Common myeloid progenitor, CD34-positive (primary cell): Measurements from ENCODE around the gene TIGD1.

ENCODE experiments used
- CTCF ChIA-PET: fragments of 350-600 bp; sonication (Branson Sonifier 250); formaldehyde crosslinking; loops from one replicate; lab custom pipeline; 2021; ENCODE audit warnings: antibody characterized with exemption; lab: Charles Lee
- POLR2A ChIA-PET: fragments of 350-600 bp; sonication (Branson Sonifier 250); formaldehyde crosslinking; loops from one replicate; lab custom pipeline; 2021; ENCODE audit warnings: antibody characterized with exemption; lab: Charles Lee
- DNase-seq, 3 donors: peaks; one replicate each; pipeline versions ENCODE4 v3.0.0 to v3.0.0-alpha.2; 2013
- H3K27ac ChIP-seq, 2 experiments: 1 replicate in 1 of 2; 2 replicates in 1 of 2; pipeline ENCODE4 v1.7.0; 2013; ENCODE audit warnings: inconsistent platforms in 2 of 2, low read length in 2 of 2, mild to moderate bottlenecking in 2 of 2, low read depth in 1 of 2, moderate library complexity in 1 of 2; ENCODE audit not compliant: severe bottlenecking in 2 of 2, insufficient read depth in 1 of 2, poor library complexity in 1 of 2
- H3K27me3 ChIP-seq, 5 experiments: replicated peaks in 2 of 5; 1 replicate in 3 of 5; 2 replicates in 2 of 5; pipeline versions ENCODE4 v1.6.1 to v1.7.0; 2013; ENCODE audit warnings: low read length in 4 of 5, mild to moderate bottlenecking in 2 of 5, moderate library complexity in 2 of 5, inconsistent platforms in 1 of 5; ENCODE audit not compliant: insufficient read depth in 5 of 5, control insufficient read depth in 4 of 5
- H3K36me3 ChIP-seq, 4 experiments: 1 replicate in 2 of 4; 2 replicates in 2 of 4; pipeline versions ENCODE4 v1.6.1 to v1.7.0; 2013; ENCODE audit warnings: low read length in 3 of 4, control low read depth in 1 of 4, mild to moderate bottlenecking in 1 of 4; ENCODE audit not compliant: control insufficient read depth in 4 of 4, insufficient read depth in 4 of 4
- H3K4me1 ChIP-seq, 4 experiments: 1 replicate in 3 of 4; 2 replicates in 1 of 4; pipeline versions ENCODE4 v1.6.1 to v1.7.1; 2013; ENCODE audit warnings: low read length in 3 of 4, mild to moderate bottlenecking in 3 of 4, control low read depth in 1 of 4, inconsistent platforms in 1 of 4, moderate library complexity in 1 of 4; ENCODE audit not compliant: control insufficient read depth in 4 of 4, insufficient read depth in 4 of 4; ENCODE audit errors: control extremely low read depth in 1 of 4
- H3K4me3 ChIP-seq, 7 experiments: 1 replicate in 4 of 7; 2 replicates in 3 of 7; pipeline versions ENCODE4 v1.5.1 to v1.7.0; 2013; ENCODE audit warnings: mild to moderate bottlenecking in 7 of 7, low read length in 6 of 7, moderate library complexity in 6 of 7, inconsistent platforms in 2 of 7, low read depth in 2 of 7, control low read depth in 1 of 7; ENCODE audit not compliant: insufficient read depth in 4 of 7, control insufficient read depth in 1 of 7; ENCODE audit errors: extremely low read depth in 1 of 7
- H3K9me3 ChIP-seq, 5 experiments: 1 replicate in 4 of 5; 2 replicates in 1 of 5; pipeline versions ENCODE4 v1.6.1 to v1.7.1; 2013; ENCODE audit warnings: low read length in 4 of 5, mild to moderate bottlenecking in 2 of 5, inconsistent platforms in 1 of 5, low read depth in 1 of 5, moderate library complexity in 1 of 5; ENCODE audit not compliant: control insufficient read depth in 4 of 5, insufficient read depth in 2 of 5; ENCODE audit errors: control extremely low read depth in 1 of 5
- WGBS: methylation state at CpG from one replicate; pipeline ENCODE4 v1.1.5; 2013; ENCODE audit not compliant: insufficient coverage; 5-methylcytosine and 5-hydroxymethylcytosine counted together

The TIGD1 gene

DNA sequence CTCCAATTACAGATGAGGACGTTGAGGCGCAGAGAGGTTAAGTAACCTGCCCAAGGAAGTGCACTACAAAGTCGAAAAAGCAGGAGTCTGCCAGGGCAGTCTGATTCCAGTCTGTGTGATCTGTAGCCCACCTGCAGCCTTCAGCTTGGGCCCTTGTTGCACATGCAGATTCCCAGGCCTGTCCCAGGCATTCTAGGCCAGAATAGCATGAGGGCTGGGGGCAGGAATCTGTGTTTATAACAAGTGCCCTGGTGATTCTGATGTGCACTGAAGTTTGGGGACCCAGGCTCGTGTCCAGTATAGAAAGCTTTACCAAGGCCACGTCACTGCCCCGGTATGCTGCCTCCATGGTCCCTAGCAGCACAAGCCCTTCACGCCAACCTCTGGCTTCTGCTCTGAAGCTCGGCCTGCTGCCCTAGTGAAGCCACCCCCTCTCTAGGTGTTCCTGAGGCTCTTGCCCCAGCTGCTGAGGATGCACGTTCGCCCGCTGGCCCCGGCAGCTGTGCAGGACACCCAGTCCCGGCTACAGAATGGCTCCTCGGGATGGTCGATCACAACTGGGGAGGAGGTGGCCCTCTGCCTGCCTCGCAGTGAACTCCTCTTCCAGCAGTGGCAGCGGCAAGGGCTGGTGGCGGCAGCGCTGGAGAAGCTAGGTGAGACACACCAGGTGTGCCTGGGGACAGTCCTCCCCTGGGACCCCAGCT is 6.3 kb downstream of the TIGD1 start:
- Histone ChIP-seq H3K9me3 (peaks cover 0 to 4% (median 0%) of the 10 kb centered on the region in 5 experiments), H3K27ac (no peak overlapping the region), H3K36me3 (peaks cover 7 to 23% (median 15%) of the 10 kb centered on the region in 4 experiments), H3K27me3 (peaks cover 0 to 10% (median 0%) of the 10 kb centered on the region in 5 experiments), H3K4me3 (no peak overlapping the region), H3K4me1 (peaks cover 0 to 19% (median 9%) of the 10 kb centered on the region in 4 experiments)
- 98% methylated on average over 15 of the region's 19 CpGs for WGBS
- POLR2A ChIA-PET: no interaction called here
- CTCF ChIA-PET: no interaction called here
- DNase-seq: no peak

DNA sequence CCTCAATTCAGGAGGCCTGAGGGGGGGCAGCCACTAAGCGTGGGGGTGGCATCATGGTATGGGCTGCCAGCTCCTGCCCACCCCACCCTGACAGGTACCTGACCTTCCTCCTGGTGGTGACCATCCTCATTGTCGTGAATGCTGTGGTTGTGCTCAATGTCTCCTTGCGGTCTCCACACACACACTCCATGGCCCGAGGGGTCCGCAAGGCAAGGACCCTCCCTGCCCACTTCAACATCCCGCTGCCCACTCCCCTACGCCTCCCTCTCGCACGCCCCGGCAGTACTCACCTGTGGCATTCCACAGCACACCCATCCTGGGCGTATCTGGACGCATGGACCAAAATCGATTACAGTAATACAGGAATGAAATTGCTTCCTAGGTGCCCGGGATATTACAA is 6.9 kb downstream of the TIGD1 start:
- Histone ChIP-seq H3K9me3 (peaks cover 0 to 1% (median 0%) of the 10 kb centered on the region in 5 experiments), H3K27me3 (peaks cover 0 to 10% (median 0%) of the 10 kb centered on the region in 5 experiments), H3K27ac (no peak overlapping the region), H3K4me3 (no peak overlapping the region), H3K36me3 (peaks cover 7 to 23% (median 15%) of the 10 kb centered on the region in 4 experiments), H3K4me1 (peaks cover 0 to 25% (median 9%) of the 10 kb centered on the region in 4 experiments)
- ChIA-PET CTCF (no interaction called here), POLR2A (no interaction called here)
- no peak for DNase-seq
- WGBS: 88% methylated on average over 13 of the region's 14 CpGs

DNA sequence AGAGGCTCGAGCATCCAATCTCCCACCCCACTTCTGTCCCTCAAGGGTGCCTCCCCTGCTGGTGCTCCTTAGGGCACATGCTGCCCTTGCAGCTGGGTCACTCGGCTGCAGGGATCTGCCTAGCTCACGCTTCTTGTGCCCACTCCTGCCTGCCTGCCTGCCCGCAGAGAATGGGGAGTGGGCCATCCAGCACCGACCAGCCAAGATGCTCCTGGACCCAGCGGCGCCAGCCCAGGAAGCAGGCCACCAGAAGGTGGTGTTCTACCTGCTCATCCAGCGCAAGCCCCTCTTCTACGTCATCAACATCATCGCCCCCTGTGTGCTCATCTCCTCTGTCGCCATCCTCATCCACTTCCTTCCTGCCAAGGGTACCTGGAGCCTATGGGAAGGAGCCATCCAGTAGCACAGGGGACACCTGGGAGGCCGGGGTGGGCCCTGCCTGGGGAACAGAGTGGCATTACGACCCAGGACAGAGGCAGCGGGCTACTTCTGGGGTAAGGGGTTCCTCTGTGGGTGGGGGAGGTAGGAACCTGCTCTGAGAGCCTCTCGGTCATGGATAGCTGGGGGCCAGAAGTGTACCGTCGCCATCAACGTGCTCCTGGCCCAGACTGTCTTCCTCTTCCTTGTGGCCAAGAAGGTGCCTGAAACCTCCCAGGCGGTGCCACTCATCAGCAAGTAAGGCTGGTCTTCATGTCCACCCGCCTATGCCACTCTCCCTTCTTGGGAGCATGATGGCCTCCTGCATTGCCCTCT is 7.5 kb downstream of the TIGD1 start:
- Histone ChIP-seq H3K9me3 (peaks cover 0 to 1% (median 0%) of the 10 kb centered on the region in 5 experiments), H3K4me1 (peaks cover 0 to 28% (median 9%) of the 10 kb centered on the region in 4 experiments), H3K27me3 (peaks cover 0 to 11% (median 0%) of the 10 kb centered on the region in 5 experiments), H3K36me3 (peaks cover 7 to 23% (median 15%) of the 10 kb centered on the region in 4 experiments), H3K27ac (no peak overlapping the region), H3K4me3 (no peak overlapping the region)
- CTCF ChIA-PET: interaction anchor here (0.6 kb wide), 1 partner anchor 207 kb away, joined by 3 read pairs; no protein-coding TSS in a partner anchor
- POLR2A ChIA-PET: no interaction called here
- WGBS: 95% methylated on average over 19 of the region's 20 CpGs
- no peak for DNase-seq

DNA sequence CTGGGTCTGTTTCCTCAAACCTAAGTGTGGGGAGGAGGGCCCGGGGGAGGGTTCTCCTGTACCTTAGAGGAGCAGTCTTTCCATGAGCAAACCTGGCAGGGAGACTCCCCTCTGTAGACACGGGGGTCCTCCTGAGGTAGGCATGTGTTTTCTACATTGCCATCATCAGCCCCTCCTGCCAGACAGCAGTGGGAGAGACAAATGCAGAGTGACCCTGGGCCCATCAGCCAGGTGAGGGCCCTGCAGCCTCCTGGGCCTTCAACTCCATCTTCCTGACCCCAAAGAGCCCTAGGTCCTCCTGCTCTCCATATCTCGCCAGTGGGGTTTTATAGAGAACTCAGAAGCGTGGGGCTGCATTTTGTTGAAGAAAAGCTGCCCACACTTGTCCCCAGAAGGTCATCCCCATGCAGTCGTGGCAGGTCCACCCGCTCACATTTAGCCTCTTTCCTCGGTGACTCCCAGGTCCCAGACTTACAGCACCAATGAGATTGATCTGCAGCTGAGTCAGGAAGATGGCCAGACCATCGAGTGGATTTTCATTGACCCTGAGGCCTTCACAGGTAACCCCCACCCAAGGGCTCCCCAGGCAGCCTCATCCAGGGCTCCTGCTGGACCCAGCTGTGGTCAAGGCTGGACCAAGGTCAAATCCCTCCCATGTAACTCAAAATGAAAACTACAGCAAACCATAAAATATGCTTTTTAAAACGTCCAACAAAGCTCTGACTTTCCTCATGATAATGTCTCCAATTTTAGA is 8.2 kb downstream of the TIGD1 start:
- CTCF ChIA-PET: interaction anchor here (0.6 kb wide), 1 partner anchor 206 kb away, joined by 3 read pairs; no protein-coding TSS in a partner anchor
- WGBS: 76% methylated on average over 9 of the region's 9 CpGs
- POLR2A ChIA-PET: no interaction called here

DNA sequence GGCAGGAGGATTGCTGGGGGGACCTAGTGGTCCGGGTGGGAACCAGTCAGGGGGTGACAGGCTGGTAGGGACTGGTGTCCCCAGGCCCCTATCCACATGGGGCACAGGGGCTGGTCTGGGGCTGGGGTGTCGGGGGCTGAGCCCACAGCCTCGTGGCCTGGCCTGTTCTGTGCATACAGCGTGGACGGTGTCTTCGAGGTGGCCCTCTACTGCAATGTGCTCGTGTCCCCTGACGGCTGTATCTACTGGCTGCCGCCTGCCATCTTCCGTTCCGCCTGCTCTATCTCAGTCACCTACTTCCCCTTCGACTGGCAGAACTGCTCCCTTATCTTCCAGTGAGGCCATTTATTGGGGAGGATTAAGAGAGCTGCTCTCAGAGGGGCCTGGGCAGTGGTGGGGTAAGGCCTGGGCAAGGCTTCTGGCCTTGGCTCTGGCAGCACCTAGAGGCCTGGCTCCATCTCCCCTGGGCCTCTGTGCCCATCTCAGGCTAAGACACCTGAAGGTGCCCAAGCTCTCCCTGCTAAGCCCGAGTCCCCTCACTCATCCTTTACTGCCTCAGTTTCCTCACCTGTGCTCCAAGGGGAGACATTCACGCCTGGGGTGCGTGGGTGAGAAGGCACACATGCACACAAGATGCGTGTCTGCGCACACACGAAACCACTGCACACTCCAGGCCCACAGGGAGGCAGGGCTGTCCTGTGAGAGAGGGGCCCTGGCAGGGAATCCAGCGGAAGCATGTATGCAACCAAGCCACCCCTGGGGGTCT is 9.0 kb downstream of the TIGD1 start:
- 46% methylated on average over 12 of the region's 19 CpGs for WGBS
- DNase-seq: peak; percentile 31 to 62 (median 48)
- Histone ChIP-seq H3K36me3 (peaks cover 2 to 11% (median 6%) of the 10 kb centered on the region in 4 experiments), H3K4me1 (peaks cover 0 to 25% (median 8%) of the 10 kb centered on the region in 4 experiments), H3K4me3 (no peak overlapping the region), H3K9me3 (peaks cover 0 to 3% (median under 1%) of the 10 kb centered on the region in 5 experiments), H3K27ac (no peak overlapping the region), H3K27me3 (peaks cover 0 to 13% (median under 1%) of the 10 kb centered on the region in 5 experiments)
- ChIA-PET CTCF (no interaction called here), POLR2A (no interaction called here)

More for the DNA sequence above, 8.2 kb downstream of the TIGD1 start:
- H3K4me3 ChIP-seq: no peak overlapping the region
- peaks cover 0 to 1% (median 0%) of the 10 kb centered on the region in 5 experiments for H3K9me3 ChIP-seq
- H3K4me1 ChIP-seq: peaks cover 0 to 28% (median 9%) of the 10 kb centered on the region in 4 experiments
- H3K27ac ChIP-seq: no peak overlapping the region
- H3K36me3 ChIP-seq: peaks cover 7 to 19% (median 12%) of the 10 kb centered on the region in 4 experiments
- no peak for DNase-seq
- peaks cover 0 to 13% (median 0%) of the 10 kb centered on the region in 5 experiments for H3K27me3 ChIP-seq

DNA sequence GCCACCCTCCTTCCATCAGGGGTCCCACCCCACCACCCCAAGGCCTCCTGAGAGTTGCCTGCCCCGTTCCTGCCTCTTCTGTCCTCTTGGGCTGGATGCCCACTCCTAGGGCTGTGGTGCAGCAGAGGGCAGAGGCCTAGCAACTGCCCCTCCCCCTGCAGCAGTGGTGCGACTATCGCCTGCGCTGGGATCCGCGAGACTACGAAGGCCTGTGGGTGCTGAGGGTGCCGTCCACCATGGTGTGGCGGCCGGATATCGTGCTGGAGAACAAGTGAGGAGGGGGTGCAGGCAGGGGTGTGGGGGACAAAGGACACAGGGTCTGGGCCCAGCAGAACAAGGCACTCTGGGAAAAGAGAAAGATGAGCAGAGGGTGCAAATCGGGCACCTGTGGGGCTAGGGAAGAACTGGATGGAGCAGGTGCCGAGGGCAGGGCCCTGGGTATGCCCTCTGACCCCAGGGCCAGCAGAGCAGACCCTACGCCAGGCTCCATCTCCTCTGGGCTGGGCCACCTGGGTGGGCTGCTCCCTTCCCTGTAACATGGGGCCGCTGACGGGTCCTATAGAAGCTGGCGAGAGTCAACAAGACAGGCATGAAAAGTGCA is 9.8 kb downstream of the TIGD1 start:
- WGBS: 91% methylated on average over 14 of the region's 17 CpGs
- Histone ChIP-seq H3K27me3 (peaks cover 0 to 13% (median 3%) of the 10 kb centered on the region in 5 experiments), H3K4me1 (peaks cover 0 to 20% (median 7%) of the 10 kb centered on the region in 4 experiments), H3K4me3 (no peak overlapping the region), H3K36me3 (peaks cover 0 to 6% (median 2%) of the 10 kb centered on the region in 4 experiments), H3K9me3 (peaks cover 0 to 7% (median 6%) of the 10 kb centered on the region in 5 experiments), H3K27ac (no peak overlapping the region)
- DNase-seq: no peak
- ChIA-PET POLR2A (no interaction called here), CTCF (interaction anchor here (1.0 kb wide), 1 partner anchor 94 kb away, joined by 3 read pairs; no protein-coding TSS in a partner anchor)
